OCI-LY3 (cell line): ENCODE measurements around the gene E2F3.

ENCODE experiments used
- H2AFZ ChIP-seq: fragments of 200-600, 300-600 bp; shearing (Covaris generic); 2 replicates; pipeline ENCODE4 v1.6.0; 2014; ENCODE audit warnings: antibody characterized with exemption, low read depth, low read length
- H3K27ac ChIP-seq: fragments of 200-600, 300-600 bp; sonication (generic); 2 replicates; pipeline ENCODE4 v1.5.1; 2014; ENCODE audit warnings: mild to moderate bottlenecking, low read length, moderate library complexity, mixed read lengths
- H3K27me3 ChIP-seq: fragments of 200-600, 300-600 bp; sonication (generic); 2 replicates; pipeline ENCODE4 v1.6.1; 2014; ENCODE audit warnings: low read depth, low read length, mixed read lengths
- H3K36me3 ChIP-seq: fragments of 200-600, 300-600 bp; sonication (generic); replicated peaks from 2 replicates; pipeline ENCODE3; 2014; ENCODE audit warnings: low read depth, low read length, mixed read lengths
- H3K4me1 ChIP-seq: fragments of 300-600, 200-600 bp; sonication (generic); 2 replicates; pipeline ENCODE4 v1.6.1; 2014; ENCODE audit warnings: low read length, mixed read lengths
- H3K4me2 ChIP-seq: fragments of 200-600, 300-600 bp; sonication (generic); 2 replicates; pipeline ENCODE4 v1.6.1; 2014; ENCODE audit warnings: low read length, mixed read lengths
- H3K4me3 ChIP-seq: fragments of 300-600, 200-600 bp; sonication (generic); 2 replicates; pipeline ENCODE4 v1.5.1; 2014; ENCODE audit warnings: antibody characterized with exemption, mild to moderate bottlenecking, low read length, moderate library complexity
- H3K79me2 ChIP-seq: fragments of 300-600, 200-600 bp; shearing (Covaris generic); 2 replicates; pipeline ENCODE4 v1.6.1; 2014; ENCODE audit warnings: mild to moderate bottlenecking, low read length, mixed read lengths
- H3K9ac ChIP-seq: fragments of 300-600, 200-600 bp; shearing (Covaris generic); 2 replicates; pipeline ENCODE4 v1.6.0; 2014; ENCODE audit warnings: mild to moderate bottlenecking, low read length, moderate library complexity
- H3K9me3 ChIP-seq: fragments of 200-600, 300-600 bp; shearing (Covaris generic); 2 replicates; pipeline ENCODE4 v1.6.1; 2014; ENCODE audit warnings: low read length, mixed read lengths; ENCODE audit not compliant: insufficient read depth
- H4K20me1 ChIP-seq: fragments of 200-600, 300-600 bp; sonication (generic); 2 replicates; pipeline ENCODE4 v1.6.1; 2016; ENCODE audit warnings: low read length, mixed read lengths; ENCODE audit not compliant: insufficient read depth
- CTCF ChIP-seq: fragments of 200-600, 300-600 bp; sonication (generic); IDR thresholded peaks from 2 replicates; pipeline ENCODE4 v1.5.1; 2014; ENCODE audit warnings: antibody characterized with exemption, low read length, low read depth
- EZH2phosphoT487 ChIP-seq: fragments of 200-600 bp; shearing (Covaris generic); IDR thresholded peaks from 2 replicates; pipeline ENCODE4 v1.6.1; 2018; ENCODE audit warnings: antibody characterized with exemption, mixed run types, low read depth

E2F3 gene

GRCh38 chr6:20540683-20541082 is 139.0 kb downstream of the E2F3 start:
- Histone ChIP-seq H3K9me3 (no peaks in the 10 kb centered on the region), H3K36me3 (peaks cover 2% of the 10 kb centered on the region), H3K4me1 (peaks cover under 1% of the 10 kb centered on the region; the same call in 1 of the 2 replicates), H3K4me3 (no peak overlapping the region), H3K4me2 (no peak overlapping the region), H3K27me3 (no peaks in the 10 kb centered on the region), H3K27ac (no peak overlapping the region), H4K20me1 (0 out of 2 replicates have a peak, but pooled peaks cover 2% of the 10 kb centered on the region), H3K9ac (no peak overlapping the region), H3K79me2 (peaks cover 43% of the 10 kb centered on the region), H2AFZ (no peak overlapping the region)
- TF ChIP-seq EZH2phosphoT487 (no peak), CTCF (no peak)

GRCh38 chr6:20541382-20541781 is 139.7 kb downstream of the E2F3 start:
- H3K79me2 ChIP-seq = peaks cover 36% of the 10 kb centered on the region
- H3K9me3 ChIP-seq = no peaks in the 10 kb centered on the region
- no peaks in the 10 kb centered on the region for H3K27me3 ChIP-seq
- H3K36me3 ChIP-seq = peaks cover 4% of the 10 kb centered on the region
- no peak overlapping the region for H3K9ac ChIP-seq
- H4K20me1 ChIP-seq = 0 out of 2 replicates have a peak, but pooled peaks cover 2% of the 10 kb centered on the region
- H3K27ac ChIP-seq = no peak overlapping the region
- no peak overlapping the region for H3K4me3 ChIP-seq
- TF ChIP-seq CTCF (no peak), EZH2phosphoT487 (no peak)
- H3K4me1 ChIP-seq = no peaks in the 10 kb centered on the region
- H3K4me2 ChIP-seq = no peak overlapping the region
- no peak overlapping the region for H2AFZ ChIP-seq

GRCh38 chr6:20542927-20543602 is 141.4 kb downstream of the E2F3 start:
- peaks cover 7% of the 10 kb centered on the region for H3K36me3 ChIP-seq
- H3K4me1 ChIP-seq = no peaks in the 10 kb centered on the region
- H3K9me3 ChIP-seq = no peaks in the 10 kb centered on the region
- no peak overlapping the region for H3K4me3 ChIP-seq
- H3K4me2 ChIP-seq = no peak overlapping the region
- no peak overlapping the region for H3K9ac ChIP-seq
- no peaks in the 10 kb centered on the region for H3K27me3 ChIP-seq
- H2AFZ ChIP-seq = no peak overlapping the region
- peaks cover 29% of the 10 kb centered on the region for H3K79me2 ChIP-seq
- 0 out of 2 replicates have a peak, but pooled peaks cover 2% of the 10 kb centered on the region for H4K20me1 ChIP-seq
- no peak overlapping the region for H3K27ac ChIP-seq
- TF ChIP-seq EZH2phosphoT487 (no peak), CTCF (no peak)
